Measurements from ENCODE around the gene KCNK18.

Gene KCNK18

DNA sequence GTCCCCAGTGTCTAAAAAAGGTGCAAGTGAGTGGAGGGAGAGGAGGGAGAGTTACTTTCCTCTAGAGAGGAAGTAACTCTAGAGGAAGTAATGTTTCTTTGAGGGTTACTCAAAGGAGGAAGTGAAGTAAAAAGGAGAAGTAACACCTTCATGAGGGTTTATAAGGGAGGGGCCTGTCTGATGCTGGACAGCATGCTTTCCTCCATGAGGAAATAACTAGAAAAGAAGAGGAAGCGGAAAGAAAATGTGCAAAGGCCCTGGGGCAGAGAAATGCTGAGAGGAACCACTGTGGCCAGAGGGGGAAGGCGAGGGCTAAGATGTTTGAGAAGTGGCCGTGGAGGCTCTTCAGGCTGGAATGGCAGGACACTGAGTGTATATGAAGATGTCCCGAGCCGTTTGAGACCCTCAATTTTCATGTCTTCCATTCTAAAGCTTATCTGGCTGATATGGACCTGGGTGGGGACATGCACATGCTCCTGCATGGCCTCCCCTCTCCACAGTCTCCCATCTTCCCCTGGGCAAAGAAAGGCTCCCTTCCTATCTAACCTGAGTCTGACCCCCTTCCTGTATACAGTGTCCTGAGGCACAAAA lies 40.2 kb downstream of the KCNK18 start:
- TF ChIP-seq, protein P1, sequence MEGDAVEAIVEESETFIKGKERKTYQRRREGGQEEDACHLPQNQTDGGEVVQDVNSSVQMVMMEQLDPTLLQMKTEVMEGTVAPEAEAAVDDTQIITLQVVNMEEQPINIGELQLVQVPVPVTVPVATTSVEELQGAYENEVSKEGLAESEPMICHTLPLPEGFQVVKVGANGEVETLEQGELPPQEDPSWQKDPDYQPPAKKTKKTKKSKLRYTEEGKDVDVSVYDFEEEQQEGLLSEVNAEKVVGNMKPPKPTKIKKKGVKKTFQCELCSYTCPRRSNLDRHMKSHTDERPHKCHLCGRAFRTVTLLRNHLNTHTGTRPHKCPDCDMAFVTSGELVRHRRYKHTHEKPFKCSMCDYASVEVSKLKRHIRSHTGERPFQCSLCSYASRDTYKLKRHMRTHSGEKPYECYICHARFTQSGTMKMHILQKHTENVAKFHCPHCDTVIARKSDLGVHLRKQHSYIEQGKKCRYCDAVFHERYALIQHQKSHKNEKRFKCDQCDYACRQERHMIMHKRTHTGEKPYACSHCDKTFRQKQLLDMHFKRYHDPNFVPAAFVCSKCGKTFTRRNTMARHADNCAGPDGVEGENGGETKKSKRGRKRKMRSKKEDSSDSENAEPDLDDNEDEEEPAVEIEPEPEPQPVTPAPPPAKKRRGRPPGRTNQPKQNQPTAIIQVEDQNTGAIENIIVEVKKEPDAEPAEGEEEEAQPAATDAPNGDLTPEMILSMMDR (IDR thresholded peaks at IDR 0.05; ENCODE audit: insufficient read depth, missing control alignments), result no peak
- FAIRE-seq, result no peak
- DNase-seq (ENCODE audit: insufficient read length, low spot score), result no peak

DNA sequence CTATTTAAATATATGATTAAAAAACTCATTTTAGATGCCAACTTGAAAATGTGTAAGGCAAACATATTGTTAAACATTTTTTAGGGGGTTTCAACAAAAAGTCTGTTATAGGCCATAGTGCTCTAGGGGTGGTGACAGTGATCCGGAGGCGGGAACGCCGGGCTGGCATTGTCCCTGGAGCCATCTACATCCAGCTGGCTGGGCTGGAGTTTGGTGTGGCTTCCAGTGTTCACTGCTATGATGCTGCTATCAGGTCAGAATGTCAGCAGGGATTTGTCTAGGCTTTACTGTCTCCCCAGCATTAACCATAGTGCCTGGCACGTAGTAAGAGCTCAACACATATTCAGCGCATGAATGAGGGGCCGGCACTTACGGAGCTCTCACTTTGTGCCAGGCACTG lies 41.8 kb downstream of the KCNK18 start:
- DNase-seq (ENCODE audit: insufficient read length, low spot score) (no peak), FAIRE-seq (no peak)
- TF ChIP-seq, protein P1 (IDR thresholded peaks at IDR 0.05; ENCODE audit: insufficient read depth, missing control alignments), result no peak

DNA sequence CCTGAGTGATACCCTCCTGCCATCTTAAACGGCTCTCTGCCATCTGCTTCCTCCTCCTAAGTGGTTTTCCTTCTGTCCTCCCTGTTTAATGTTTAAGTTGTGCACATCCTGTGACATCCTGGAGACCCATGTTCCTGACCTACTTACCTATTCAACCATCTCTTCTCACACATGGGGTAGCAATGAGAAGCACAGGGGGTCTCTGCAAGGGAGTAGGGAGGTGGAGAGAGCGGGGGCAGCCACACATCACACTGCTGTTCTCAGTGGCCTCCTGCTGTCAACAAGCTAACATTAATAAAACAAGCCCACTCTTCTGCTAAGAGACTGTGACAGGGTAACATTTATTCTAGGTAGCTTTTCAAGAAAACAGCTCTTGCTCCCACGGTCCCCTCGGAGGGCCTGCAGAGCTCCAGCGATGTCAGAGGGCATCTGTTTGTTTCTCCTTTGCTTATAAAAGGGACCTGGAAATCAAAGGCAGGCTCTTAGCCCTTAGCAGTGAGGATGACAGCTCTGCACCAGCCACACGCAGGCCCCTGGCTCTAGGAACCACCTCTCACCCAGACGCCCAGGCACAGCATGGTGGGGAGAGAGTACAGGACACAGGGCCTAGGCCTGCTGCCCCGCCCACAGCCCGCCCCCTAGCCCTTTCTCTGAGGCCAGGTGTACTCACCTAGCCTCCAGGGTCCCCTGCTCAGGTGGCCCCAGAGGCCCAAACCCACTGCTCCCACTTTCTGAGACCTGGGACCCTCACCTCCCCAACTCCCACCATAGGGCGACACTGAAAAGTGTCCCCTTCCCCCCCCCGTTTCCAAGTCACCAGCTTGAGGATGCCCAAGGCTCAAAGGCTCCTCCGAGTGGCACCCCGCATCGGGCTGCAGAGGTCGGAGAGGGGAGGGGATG lies 42.7 kb downstream of the KCNK18 start:
- no peak for DNase-seq (ENCODE audit: insufficient read length, low spot score)
- no peak for FAIRE-seq
- TF ChIP-seq, protein P1 (IDR thresholded peaks at IDR 0.05; ENCODE audit: insufficient read depth, missing control alignments), result no peak

DNA sequence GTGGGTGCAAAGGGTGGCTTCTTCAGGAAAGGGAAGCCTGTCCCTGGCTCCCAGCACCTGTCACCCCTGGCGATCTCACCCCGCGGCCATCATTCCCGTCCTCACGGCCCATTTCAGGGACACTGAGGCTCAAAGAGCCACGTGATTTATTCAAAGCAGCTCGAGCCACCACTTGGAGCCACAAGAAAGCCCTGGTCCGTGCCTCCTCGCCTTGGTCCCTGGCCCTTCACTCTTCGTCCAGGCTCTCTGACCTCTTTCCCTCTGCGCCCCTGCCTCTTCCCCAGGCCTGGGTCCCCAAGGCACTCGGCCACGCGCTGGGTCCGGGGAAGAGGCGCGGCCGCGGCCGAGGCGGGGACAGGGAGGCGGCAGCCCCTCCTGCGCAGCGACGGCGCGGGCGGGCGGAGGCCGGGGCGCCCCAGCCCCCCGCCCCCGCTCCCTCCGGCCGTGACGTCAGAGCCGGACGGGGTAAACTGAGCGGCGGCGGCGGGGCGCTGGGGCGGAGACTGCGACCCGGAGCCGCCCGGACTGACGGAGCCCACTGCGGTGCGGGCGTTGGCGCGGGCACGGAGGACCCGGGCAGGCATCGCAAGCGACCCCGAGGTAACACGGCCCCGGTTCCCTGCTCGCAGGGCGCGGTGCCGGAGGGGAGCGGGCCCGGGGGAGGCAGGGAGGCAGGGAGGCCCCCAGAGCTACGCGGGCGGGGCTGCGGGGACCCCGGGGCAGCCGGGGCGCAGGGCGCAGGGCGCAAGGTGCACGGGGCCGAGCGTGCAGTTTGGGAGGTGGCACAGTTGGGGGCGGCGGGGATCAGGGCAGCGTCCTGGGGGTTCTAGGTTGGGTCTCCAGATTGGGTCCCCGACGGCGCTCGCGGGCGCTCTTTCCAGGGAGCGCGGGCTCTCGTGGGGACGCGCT lies 43.6 kb downstream of the KCNK18 start, which contains the start of gene SLC18A2:
SLC18A2 (plus strand) TSS at position 494 of the 909 bp plus-strand sequence. CDS start 580 bp downstream, outside the sequence.
- TF ChIP-seq, protein P1 (IDR thresholded peaks at IDR 0.05; ENCODE audit: insufficient read depth, missing control alignments), result no peak
- DNase-seq (ENCODE audit: insufficient read length, low spot score) (no peak), FAIRE-seq (no peak)

DNA sequence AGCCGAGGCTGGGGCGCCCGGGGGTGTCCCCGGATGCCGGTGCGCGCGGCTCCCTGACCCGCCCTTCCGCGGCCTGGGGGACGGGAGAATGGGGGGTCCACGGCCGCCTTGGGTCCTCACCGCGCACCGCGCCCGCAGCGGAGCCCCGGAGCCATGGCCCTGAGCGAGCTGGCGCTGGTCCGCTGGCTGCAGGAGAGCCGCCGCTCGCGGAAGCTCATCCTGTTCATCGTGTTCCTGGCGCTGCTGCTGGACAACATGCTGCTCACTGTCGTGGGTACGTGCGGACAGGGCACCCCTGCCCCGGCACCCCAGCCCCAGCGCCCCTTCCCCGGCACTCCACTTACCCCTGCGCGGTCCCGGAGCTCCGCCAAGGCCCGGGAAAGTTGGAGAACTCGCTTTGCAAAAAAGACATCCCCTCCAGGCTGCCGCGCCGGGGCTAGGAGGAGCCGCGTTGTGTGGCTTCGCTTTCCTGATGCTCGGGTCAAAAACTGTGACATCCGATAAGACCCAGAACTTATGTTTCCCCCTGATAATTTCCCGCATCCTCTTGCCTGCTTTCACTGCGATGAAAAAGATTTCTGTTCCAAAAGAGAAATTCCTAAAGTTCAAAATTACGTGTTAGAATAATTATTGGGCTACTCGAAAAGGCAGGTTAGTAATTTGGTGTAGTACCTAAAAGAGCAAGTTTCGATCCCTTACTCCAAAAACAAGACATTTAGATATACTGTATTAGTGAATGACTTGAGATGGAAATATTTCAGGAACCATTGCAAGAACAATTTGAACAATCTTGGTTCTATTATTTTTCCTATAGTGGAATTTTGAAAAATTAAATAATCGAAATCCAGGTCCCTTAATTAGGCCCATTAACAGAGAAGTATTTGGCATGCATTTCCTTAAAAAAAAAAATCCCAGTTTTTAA lies 44.5 kb downstream of the KCNK18 start:
- no peak for FAIRE-seq
- DNase-seq (ENCODE audit: insufficient read length, low spot score), result no peak

More for the DNA sequence above, 44.5 kb downstream of the KCNK18 start:
- TF ChIP-seq, protein P1 (IDR thresholded peaks at IDR 0.05; ENCODE audit: insufficient read depth, missing control alignments), result no peak
